ENCODE results near the gene CARD16.
"Not testable (repeated sequence)": the region's sequence is repeated elsewhere in the genome, so short reads cannot be mapped to it uniquely, and the experiment has no call there.

Gene CARD16
- total RNA-seq: 10.1 reads per million, percentile 32 among the genes with 10 or more reads in this experiment

DNA sequence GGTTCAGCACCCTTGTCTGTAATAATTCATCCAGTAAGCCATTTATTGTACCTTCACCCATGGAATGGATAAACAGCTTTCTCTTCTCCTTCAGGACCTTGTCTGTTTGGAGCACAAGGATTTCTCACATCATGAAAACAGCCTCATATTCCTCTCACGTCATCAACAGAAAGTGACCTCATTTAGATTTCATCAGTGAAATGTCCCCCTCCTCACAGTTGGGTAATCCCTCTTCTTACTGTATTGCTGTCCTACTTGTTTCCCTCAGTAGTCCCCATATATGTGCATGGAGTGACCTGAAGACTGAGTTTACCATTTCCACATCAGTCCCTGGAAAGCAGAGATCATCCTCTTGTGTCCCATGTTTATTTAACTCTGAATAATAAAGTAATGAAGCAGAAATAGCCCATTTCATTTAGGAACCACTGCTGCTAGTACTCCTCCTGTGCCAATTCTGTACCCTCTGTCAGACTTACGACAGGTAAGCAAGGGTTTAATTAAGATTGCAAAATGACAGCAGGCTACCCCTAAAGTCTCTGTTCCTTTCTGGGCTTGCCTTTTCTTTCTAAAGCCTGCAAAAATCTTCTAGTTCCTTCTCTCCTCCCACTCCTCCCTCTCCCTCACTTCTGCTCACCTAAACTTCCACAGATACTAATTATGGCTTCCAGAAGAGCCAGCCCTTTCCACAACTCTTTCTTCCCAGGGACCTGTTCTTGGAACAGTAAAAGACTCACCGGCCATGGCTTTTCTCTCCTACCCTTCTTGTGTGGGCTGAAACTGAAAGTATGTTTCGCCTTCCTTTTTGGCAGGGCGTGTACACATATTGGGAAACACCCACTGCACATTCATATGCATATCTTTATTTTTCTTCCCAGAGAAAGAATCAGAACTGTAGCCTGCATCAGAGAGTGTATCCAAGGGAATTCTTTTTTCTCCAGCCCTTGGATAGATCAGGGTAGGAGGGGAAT, at the start of gene CARD16:
TSS of gene CARD16 (minus strand) at position 779 of the 968 bp plus-strand sequence. CDS start at position 741, 38 bp downstream.
- DNase-seq: peak; percentile 19

DNA sequence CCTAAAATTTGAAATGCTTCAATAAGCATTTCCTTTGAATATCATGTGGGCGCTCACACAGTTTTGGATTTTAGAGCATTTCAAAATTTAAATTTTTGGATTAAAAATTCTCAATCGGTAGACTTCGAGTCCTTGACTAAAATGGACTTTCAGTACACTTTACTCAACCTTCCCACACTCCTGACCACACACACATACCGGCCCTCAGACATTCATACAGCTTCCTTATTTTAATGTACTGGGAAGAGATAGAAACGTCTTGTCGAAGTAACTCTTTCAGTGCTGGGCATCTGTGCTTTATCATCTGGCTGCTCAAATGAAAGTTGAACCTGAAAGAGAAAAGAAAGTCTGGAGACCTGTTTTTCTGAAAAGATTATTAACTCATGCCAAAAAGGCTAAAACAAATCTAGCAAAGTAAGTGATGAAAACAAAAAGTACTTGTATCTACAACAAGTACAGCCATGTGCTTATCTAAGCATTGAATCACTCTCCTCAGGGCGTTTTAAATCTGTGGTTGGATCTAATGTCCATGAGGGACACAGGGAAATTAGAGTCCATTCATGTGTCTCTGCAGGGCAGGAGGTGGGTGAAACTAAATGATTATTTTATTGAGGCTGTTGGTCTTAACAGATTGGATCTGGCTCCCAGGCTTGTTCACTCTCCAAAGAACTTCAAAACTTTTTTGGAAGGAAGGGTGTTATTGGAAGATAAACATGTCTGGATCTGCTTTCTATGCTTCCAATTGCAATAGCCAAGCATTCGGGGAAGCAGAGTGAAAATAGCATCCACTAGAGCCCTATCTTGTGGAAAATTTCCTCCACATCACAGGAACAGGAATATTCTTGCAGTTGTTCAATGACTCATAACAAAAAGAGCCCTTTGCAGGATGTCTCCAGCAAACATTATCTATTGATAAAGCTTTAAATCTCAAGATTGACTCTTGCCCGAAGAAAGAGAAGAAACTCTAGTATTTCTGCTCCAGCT, 47.4 kb upstream of the CARD16 start:
- no peak for DNase-seq

DNA sequence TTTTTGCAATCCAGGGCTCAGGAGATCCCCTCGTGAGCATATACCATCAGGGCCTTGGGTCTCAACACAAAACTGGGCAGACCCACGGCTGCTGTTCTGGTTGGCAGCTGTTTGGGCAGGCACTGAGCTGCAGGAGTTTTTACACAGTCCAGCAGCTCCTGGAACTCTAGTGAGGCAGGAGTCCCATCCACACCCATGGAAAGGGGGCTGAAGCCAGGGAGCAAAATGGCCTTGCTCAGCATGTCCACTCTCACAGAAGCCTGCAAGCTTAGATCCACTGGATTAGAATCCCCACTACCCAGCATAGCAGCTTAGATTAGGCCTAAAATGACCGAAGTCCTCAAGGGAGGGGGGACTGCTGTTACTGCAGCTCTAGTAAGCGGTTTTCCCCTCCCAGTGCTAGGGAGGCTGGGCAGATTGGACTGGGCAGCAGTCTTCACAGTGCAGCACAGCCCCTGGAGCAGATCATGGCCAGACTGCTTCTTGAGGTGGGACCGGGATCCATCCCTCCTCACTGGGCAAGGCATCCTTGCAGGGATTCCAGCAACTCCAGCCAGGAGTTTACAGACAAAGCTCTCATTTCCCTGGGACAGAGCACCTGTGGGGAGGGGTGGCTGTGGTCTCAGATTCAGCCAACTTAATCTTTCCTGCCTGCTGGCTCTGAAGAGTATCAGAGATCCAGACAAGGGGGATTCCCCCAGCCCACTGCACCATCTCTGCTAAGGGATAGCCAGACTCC, 36.4 kb upstream of the CARD16 start:
- DNase-seq: no peak

DNA sequence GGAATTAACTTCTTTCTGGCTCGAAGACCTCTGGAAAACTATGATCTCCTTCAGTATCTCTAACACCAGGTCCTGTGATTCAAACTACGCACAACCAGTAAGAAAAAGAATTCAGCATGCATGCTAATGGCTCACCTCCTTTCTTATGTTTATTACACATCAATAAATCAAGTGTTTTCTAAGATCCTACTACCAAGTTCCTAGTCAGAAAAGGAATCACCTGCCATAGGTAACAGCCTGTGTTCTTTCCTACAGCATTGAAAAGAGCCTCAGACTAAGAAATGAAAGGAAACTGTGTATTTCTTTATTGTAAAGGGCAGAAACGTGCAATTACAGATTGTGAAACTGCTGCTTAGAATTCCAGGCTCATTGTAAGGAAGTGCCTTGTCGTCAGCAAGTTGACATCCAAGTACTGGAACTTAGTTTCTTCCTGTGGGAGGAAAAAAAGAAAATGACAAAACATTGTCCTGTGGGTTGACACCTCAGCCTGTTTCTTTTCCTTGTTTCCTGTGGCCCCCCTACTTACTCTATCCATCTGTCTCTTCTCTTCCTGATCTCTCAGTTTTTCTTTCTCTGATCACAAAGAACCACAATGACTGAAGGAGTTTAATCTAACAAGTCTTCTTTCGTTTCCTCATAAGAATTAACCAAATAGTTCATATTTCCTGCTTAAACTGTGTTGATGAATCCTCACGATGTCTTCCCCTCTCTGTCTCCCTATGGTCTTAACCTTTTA, 35.2 kb upstream of the CARD16 start:
- DNase-seq: not testable (repeated sequence)

DNA sequence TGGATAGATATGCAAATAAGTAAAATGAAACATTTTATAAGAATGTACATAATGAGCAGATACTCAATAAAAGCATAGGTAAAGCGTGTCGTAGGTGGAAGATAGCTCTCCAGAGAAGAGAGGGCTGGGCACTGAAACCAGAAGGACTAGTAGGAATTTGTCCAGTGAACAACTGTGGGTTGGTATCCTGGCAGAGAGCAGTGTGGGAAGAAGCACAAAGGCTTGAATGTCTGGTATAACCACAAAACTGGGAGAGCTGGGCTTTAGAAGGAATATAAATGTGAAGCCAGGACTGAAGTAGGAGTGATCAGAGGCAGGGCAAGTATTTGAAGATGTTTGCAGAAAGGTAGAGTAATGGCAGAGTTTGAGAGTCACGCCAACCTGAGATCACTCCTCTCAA, 33.1 kb upstream of the CARD16 start:
- DNase-seq: no peak

DNA sequence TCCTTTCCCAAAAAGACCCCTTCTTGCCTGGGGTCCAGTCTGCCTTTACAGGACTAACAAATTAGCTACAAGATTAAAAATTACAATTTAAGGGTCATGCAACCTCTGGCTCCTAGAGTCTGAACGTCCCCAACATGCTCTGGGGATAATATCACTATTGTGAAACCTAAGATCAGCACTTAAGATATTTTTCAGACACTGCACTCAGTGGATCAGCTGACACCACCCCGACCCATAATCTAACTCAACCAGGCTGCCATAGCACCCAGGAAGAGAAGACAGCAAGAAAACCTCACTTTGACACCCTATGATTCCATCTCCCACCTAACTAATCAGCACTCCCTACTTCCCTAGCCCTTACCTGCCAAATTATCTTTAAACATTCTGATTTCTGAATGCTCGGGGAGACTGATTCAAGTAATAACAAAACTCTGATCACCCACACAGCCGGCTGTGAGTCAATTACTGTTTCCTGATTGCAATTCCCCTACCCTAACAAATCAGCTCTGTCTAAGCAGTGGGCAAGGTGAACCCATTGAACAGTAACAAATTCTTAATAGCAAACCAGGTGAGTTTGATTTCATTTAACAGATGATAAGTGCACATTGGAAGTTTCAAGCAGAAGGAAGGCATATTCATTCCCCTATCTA, 32.1 kb upstream of the CARD16 start:
- not testable (repeated sequence) for DNase-seq

DNA sequence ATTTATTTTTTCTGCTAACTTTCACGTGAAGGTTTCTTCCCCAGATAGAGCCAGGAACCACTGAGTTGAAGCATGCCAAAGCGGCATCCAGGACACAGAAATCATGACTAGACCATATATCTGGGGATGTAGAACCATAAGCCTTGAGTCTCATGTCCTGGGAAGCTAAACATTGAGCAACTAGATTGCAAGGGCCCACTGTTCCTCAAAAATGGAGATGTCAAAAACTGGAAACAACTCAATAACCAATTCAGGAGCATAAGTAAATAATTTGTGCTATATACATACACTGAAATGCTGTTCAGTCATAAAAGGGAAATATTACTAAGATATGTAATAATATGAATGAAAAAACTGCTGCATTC, 29.0 kb upstream of the CARD16 start:
- no peak for DNase-seq

DNA sequence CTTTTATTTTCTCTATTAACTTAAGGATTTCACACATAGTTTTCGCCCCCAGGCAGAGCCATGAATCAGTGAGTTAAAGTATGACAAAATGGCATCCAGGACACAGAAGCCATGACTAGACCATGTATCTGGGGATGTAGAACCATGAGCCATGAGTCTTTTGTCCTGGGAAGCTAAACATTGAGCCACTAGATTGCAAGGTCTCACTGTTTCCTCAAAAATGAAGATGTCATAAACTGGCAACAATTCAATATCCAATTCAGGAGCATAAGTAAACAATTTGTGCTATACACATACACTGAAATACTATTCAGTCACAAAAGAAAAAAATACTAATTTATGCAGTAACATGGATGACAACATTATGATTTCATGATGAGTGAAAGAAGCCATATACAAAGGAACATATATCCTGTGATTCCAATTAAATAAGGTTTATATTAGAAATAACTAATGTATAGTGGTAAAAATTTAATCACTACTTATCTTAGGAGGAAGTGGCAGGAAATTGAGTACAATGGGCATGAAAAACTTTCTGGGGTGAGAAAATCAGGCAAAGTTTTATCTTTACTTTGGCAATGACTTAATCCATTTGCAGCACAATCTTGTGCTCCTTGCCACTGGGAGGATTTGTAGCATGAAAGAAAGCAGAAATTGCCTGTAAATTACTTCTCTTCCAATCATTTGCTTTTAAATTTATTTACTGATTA, 28.5 kb upstream of the CARD16 start:
- DNase-seq: no peak

DNA sequence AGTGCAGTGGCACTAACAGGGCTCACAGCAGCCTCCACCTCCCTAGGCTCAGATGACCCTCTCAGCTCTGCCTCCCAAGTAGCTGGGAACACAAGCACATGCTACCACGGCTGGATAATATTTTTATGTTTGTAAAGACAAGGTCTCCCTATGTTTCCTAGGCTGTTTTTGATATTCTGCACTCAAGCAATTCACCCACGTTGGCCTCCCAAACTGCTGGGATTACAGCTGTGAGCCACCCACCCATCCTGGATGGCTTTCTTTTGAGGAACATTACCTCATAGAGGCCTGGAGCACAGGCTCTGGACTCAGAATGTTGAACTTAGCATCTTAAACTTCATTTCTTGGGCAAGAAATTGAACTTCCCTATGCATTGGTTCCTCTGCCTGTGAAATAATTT, 26.9 kb upstream of the CARD16 start:
- not testable (repeated sequence) for DNase-seq

DNA sequence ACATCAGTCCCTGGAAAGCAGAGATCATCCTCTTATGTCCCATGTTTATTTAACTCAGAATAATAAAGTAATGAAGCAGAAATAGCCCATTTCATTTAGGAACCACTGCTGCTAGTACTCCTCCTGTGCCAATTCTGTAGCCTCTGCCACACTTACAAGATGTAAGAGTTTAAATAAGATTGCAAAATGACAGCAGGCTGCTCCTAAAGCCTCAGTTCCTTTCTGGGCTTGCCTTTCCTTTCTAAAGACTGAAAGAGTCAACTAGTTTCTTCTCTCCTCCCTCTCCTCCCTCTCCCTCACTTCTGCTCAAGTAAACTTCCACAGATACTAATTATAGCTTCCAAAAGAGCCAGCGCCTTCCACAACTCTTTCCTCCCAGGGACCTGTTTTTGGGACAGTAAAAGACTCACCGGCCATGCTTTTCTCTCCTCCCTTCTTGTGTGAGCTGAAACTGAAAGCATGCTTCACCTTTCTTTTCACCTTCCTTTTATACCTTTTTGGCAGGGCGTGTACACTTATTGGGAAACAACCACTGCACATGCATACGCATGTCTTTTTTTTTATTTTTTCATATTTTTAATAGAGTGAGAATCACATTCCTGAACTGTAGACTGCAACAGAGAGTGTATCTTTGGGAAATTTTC, 26.1 kb upstream of the CARD16 start:
- no peak for DNase-seq

DNA sequence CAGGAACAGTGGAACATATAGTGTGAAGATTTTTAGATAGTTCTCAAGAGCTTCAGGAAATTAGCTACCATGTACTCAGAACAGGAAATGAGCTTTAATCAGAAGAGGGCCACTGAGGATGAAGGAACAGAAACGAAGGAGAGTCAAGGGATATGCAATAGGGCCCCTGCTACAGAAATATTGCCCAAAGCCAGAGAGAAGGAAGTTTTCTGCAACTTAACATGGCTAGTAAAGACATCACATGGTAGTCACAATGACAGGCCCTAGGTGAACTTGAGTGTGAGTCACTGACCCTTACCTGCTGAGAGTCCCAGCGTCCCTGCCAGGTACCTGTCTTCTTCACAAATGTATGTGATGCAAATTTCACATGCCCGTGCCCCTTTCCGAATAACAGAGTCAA, 25.2 kb upstream of the CARD16 start:
- DNase-seq: no peak

DNA sequence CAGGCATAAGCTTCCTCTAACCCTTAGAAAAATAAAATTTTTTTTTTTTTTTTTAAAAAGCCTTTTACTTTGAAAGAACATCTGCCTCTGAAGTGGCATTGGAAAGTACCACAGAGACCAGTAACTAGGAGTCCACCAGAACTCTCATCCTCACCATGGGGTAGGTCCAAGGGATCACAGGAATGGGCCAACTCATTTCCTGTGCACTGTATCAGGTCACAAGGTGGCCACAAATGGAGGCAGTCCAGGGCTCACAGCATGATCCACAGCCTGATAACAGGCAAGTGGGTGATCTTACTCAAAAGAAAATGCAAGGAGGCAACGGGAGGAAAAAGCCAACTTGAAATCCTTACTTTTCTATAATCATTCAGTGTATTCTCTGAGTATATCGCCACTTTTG, 24.6 kb upstream of the CARD16 start:
- DNase-seq: not testable (repeated sequence)

DNA sequence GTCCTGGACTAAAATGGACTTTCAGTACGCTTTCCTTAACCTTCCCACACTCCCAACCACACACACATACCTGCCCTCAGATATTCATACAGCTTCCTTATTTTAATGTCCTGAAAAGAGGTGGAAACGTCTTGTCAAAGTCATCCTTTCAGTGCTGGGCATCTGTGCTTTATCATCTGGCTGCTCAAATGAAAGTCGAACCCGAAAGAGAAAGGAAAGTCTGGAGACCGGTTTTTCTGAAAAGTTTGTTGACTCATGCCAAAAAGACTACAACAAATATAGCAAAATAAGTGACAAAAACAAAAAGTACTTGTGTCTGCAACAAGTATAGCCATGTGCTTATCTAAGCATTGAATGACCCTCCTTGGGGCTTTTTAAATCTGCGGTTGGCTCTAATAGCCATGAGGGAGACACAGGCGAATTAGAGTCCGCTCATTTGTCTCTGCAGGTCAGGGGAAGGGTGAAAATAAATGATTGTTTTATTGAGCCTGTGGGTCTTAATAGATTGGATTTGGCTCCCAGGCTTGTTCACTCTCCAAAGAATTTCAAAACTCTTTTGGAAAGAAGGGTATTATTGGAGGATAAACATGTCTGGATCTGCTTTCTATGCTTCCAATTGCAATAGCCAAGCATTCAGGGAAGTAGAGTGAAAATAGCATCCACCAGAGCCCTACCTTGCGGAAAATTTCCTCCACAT, 18.3 kb upstream of the CARD16 start:
- DNase-seq: not testable (repeated sequence)

DNA sequence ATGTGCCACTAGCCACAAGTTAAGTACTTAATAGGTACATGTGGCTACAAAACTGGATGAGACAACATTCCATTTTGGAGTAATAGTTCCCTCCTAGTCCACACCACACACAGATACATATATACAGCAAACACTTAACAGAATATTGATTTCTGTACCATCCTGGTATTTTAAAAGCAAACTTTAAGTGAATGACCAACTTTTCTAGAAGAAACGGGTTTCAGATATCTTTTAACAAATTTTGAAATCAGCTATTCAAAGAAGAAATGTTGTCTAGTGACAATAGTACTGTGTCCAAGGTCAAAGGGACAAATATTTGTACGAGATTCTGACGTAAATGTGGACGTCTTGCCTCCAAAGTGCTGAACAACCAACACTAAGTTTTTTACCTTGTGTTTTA, 12.3 kb upstream of the CARD16 start:
- DNase-seq: no peak

DNA sequence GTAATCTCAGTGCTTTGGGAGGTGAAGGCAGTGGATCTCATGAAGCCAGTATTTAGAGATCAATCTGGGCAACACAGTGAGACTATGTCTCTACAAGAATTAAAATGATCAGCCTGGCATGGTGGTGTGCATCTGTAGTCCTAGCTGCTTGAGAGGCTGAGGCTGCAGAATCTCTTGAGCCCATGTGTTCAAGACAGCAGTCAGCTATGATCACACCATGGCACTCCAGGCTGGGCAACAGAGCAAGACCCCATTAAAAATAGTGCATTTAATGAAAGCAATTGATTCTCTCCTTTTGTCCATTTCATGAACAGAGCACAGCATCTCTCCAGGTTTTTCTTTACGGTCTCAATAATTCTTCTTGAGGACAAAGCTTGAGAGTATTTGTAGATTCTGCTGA, 11.3 kb upstream of the CARD16 start:
- DNase-seq: no peak

DNA sequence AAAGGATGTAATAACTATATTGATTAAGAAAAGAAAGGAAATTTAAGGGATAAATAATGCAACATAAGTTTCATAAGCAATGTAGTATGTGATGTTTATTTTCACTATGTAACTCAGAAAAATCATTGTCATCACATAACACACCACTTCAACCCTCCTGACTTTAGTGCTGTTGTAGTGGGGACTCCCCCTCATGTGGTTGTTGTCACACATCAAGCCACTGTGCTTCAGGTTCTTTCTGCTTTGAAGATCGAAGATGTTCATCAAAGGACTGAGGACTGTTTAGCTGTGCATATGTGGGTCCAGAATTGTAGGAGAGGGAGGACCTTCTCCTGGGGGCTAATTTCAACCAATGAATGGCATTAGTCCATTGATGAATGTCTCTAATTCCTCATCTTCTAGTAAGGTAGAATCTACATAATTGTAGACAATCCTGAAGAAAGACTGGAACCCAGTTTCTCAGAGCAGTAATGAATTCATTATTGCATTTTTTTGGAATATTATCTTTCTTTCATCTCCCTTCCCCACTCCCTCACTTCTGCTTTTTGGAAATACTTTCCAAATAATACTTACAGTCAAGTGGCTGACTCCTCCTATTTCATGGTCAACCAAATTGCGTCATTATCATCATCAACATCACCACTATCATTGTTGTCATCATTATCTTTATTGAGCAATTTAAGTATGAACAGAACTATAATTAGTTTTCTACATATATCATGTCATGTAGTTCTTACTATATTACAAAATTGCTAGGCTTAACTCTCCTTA, 9.8 kb upstream of the CARD16 start:
- DNase-seq: no peak

DNA sequence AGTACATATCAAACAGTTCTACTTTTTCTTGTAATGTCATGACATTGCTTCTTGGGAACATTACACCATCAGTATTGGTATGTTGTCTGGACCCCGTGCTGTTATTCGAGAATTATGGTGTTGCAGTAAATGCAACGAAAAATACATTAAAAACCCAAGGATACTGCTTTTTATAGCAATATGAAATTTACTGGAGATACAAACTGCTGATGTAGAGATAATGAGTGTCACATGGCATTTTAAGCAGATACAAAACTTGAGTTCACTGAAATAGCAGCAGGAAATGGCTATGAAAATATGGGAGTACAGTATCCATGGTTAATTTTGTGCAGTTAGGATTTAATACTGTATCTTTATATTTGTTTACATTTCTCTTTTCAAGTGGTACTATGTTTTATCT, 7.4 kb upstream of the CARD16 start:
- no peak for DNase-seq

DNA sequence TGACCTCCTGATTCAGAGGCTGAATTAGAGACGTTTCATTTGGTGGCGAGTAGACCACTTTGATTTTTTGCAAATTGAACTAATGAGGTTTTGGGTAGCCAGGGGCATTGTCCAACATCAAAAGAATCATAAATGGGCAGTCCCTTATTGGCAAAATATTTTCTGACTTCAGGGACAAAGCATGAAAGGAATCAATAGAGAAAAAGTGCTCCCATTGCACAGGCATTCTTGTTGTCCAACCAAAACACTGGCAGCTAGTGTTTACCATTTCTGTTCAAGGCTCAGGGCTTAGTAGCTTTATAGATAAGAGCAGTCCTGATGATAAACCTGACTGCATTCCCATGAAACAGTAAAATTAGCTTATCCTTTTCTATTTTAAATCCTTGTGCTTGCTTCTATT, 6.4 kb upstream of the CARD16 start:
- DNase-seq: no peak

DNA sequence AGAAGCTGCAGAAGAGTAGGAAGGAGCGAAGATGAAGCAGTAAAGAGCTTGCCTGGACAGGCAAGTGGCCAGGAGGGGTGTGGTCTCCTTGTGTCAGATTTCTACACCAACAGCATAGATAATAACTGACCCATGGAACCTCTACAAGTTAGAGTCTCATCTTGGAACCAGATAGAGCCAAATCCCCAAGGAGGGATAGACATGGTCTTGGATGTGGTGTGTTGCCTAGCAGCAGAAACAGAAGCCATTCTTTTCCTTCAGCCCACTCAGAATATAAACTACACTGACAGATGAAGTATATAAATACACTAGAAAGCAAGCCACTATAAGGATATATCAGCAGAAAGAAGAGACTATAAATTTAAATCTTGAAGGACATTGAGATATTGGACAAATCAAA, 4.3 kb upstream of the CARD16 start:
- no peak for DNase-seq

All from effector CD4-positive, alpha-beta T cell (primary cell).